Measurements from ENCODE around the gene NPAS3.

The NPAS3 gene

GRCh38 chr14:33570694-33571310 lies 632.1 kb downstream of the NPAS3 start:
- Histone ChIP-seq H3K27me3 (ENCODE audit: insufficient read depth, low read length, poor library complexity, severe bottlenecking) (no peaks in the 10 kb centered on the region), H3K79me2 (ENCODE audit: insufficient read depth, low read length) (no peaks in the 10 kb centered on the region), H2AFZ (ENCODE audit: low read length) (no peak overlapping the region), H3K9me2 (replicated peaks; ENCODE audit: low read depth, low read length) (no peaks in the 10 kb centered on the region), H3F3A (ENCODE audit: low read depth) (no peaks in the 10 kb centered on the region), H3K4me1 (ENCODE audit: insufficient read depth, low read length, poor library complexity, severe bottlenecking) (peaks cover 15% of the 10 kb centered on the region), H3K4me3 (ENCODE audit: low read length, poor library complexity, severe bottlenecking) (no peak overlapping the region), H3K36me3 (ENCODE audit: insufficient read depth, low read length) (no peaks in the 10 kb centered on the region), H4K20me1 (ENCODE audit: insufficient read depth, low read length, poor library complexity, severe bottlenecking) (no peaks in the 10 kb centered on the region), H3K9ac (ENCODE audit: low read depth, low read length, poor library complexity, severe bottlenecking) (no peak overlapping the region), H3K9me3 (ENCODE audit: insufficient read depth, low read depth, low read length) (no peaks in the 10 kb centered on the region), H3K4me2 (ENCODE audit: low read depth, low read length, poor library complexity, severe bottlenecking) (no peak overlapping the region)
- TF ChIP-seq CTCF (conservative IDR thresholded peaks at IDR 0.05; ENCODE audit: low read length) (no peak), EZH2phosphoT487 (IDR thresholded peaks at IDR 0.05; ENCODE audit: borderline replicate concordance) (no peak)

- H4K20me1 ChIP-seq (ENCODE audit: insufficient read depth, low read length, poor library complexity, severe bottlenecking) = no peaks in the 10 kb centered on the region
- no peak overlapping the region for H3K4me3 ChIP-seq (ENCODE audit: low read length, poor library complexity, severe bottlenecking)
- no peak overlapping the region for H3K9ac ChIP-seq (ENCODE audit: low read depth, low read length, poor library complexity, severe bottlenecking)
- H3K4me1 ChIP-seq (ENCODE audit: insufficient read depth, low read length, poor library complexity, severe bottlenecking) = peaks cover 15% of the 10 kb centered on the region
- no peaks in the 10 kb centered on the region for H3K36me3 ChIP-seq (ENCODE audit: insufficient read depth, low read length)
- no peaks in the 10 kb centered on the region for H3K9me3 ChIP-seq (ENCODE audit: insufficient read depth, low read depth, low read length)
- no peaks in the 10 kb centered on the region for H3F3A ChIP-seq (ENCODE audit: low read depth)
- no peaks in the 10 kb centered on the region for H3K79me2 ChIP-seq (ENCODE audit: insufficient read depth, low read length)
- no peaks in the 10 kb centered on the region for H3K27me3 ChIP-seq (ENCODE audit: insufficient read depth, low read length, poor library complexity, severe bottlenecking)
- no peak overlapping the region for H3K4me2 ChIP-seq (ENCODE audit: low read depth, low read length, poor library complexity, severe bottlenecking)
- no peaks in the 10 kb centered on the region for H3K9me2 ChIP-seq (replicated peaks; ENCODE audit: low read depth, low read length)
- no peak overlapping the region for H2AFZ ChIP-seq (ENCODE audit: low read length)
- TF ChIP-seq CTCF (conservative IDR thresholded peaks at IDR 0.05; ENCODE audit: low read length) = no peak
- TF ChIP-seq EZH2phosphoT487 (IDR thresholded peaks at IDR 0.05; ENCODE audit: borderline replicate concordance) = no peak
Observed at GRCh38 chr14:33573301-33573880, 634.7 kb downstream of the NPAS3 start.

GRCh38 chr14:33576014-33576413 lies 637.3 kb downstream of the NPAS3 start:
- Histone ChIP-seq H2AFZ (ENCODE audit: low read length) (no peak overlapping the region), H3K4me1 (ENCODE audit: insufficient read depth, low read length, poor library complexity, severe bottlenecking) (no peaks in the 10 kb centered on the region), H3K36me3 (ENCODE audit: insufficient read depth, low read length) (no peaks in the 10 kb centered on the region), H3K9me3 (ENCODE audit: insufficient read depth, low read depth, low read length) (no peaks in the 10 kb centered on the region), H3K9me2 (replicated peaks; ENCODE audit: low read depth, low read length) (no peaks in the 10 kb centered on the region), H3F3A (ENCODE audit: low read depth) (no peaks in the 10 kb centered on the region), H4K20me1 (ENCODE audit: insufficient read depth, low read length, poor library complexity, severe bottlenecking) (no peaks in the 10 kb centered on the region), H3K4me3 (ENCODE audit: low read length, poor library complexity, severe bottlenecking) (no peak overlapping the region), H3K9ac (ENCODE audit: low read depth, low read length, poor library complexity, severe bottlenecking) (no peak overlapping the region), H3K4me2 (ENCODE audit: low read depth, low read length, poor library complexity, severe bottlenecking) (no peak overlapping the region), H3K27me3 (ENCODE audit: insufficient read depth, low read length, poor library complexity, severe bottlenecking) (no peaks in the 10 kb centered on the region), H3K79me2 (ENCODE audit: insufficient read depth, low read length) (no peaks in the 10 kb centered on the region)
- no peak for TF ChIP-seq CTCF (conservative IDR thresholded peaks at IDR 0.05; ENCODE audit: low read length)
- TF ChIP-seq EZH2phosphoT487 (IDR thresholded peaks at IDR 0.05; ENCODE audit: borderline replicate concordance) = no peak

Measured in Loucy (cell line).